ENCODE data around the gene EVA1C. TPM values are rescaled to one million over a fixed set of nuclear protein-coding genes. Genes with fewer than 3 reads are reported as not detected.

Gene EVA1C
- total and polyA plus RNA-seq, 2 donors (not counting 1 experiment from before 2014, with no cell fraction given) = 2.4 to 4.6 TPM

GRCh38 chr21:32547018-32547417 lies 134.5 kb downstream of the EVA1C start:
- DNase-seq (ENCODE audit: low read depth in 2 of 2) = no peak
- H4K20me1 ChIP-seq (ENCODE audit: control insufficient read depth, extremely low read depth, insufficient read depth, low read length) = no peaks in the 10 kb centered on the region
- TF ChIP-seq CTCF (conservative IDR thresholded peaks at IDR 0.05 in 1 of 2, IDR thresholded peaks at IDR 0.05 in 1 of 2; ENCODE audit: low read depth in 1 of 2, low read length in 2 of 2) (no peak), EZH2 (IDR thresholded peaks at IDR 0.05; ENCODE audit: low read length, missing control alignments) (no peak)
- no peaks in the 10 kb centered on the region for H3K36me3 ChIP-seq (ENCODE audit: control insufficient read depth, insufficient read depth, low read length)
- no peaks in the 10 kb centered on the region for H3K27me3 ChIP-seq (ENCODE audit: control insufficient read depth, insufficient read depth, low read length)
- H3K27ac ChIP-seq (ENCODE audit: insufficient read depth, low read length) = no peak overlapping the region
- H3K4me2 ChIP-seq (ENCODE audit: extremely low read depth, insufficient read depth, low read length) = no peak overlapping the region
- no peak overlapping the region for H3K9ac ChIP-seq (ENCODE audit: insufficient read depth, low read length)
- H3K9me3 ChIP-seq (ENCODE audit: control insufficient read depth, insufficient read depth, low read depth, low read length) = no peaks in the 10 kb centered on the region
- H3K79me2 ChIP-seq (ENCODE audit: control insufficient read depth, insufficient read depth, low read length) = no peaks in the 10 kb centered on the region
- H3K4me1 ChIP-seq (ENCODE audit: control insufficient read depth, extremely low read depth, insufficient read depth, low read length) = no peaks in the 10 kb centered on the region
- no peak overlapping the region for H2AFZ ChIP-seq (ENCODE audit: low read length)
- no peak overlapping the region for H3K4me3 ChIP-seq (replicated peaks in 1 of 4; ENCODE audit: control extremely low read depth in 1 of 4, insufficient read depth in 1 of 4, low read depth in 3 of 4, low read length in 4 of 4)

GRCh38 chr21:32548978-32549377 lies 136.5 kb downstream of the EVA1C start:
- Histone ChIP-seq H3K4me3 (replicated peaks in 1 of 4; ENCODE audit: control extremely low read depth in 1 of 4, insufficient read depth in 1 of 4, low read depth in 3 of 4, low read length in 4 of 4) (no peak overlapping the region), H4K20me1 (ENCODE audit: control insufficient read depth, extremely low read depth, insufficient read depth, low read length) (no peaks in the 10 kb centered on the region), H3K9me3 (ENCODE audit: control insufficient read depth, insufficient read depth, low read depth, low read length) (no peaks in the 10 kb centered on the region), H3K36me3 (ENCODE audit: control insufficient read depth, insufficient read depth, low read length) (no peaks in the 10 kb centered on the region), H2AFZ (ENCODE audit: low read length) (no peak overlapping the region), H3K79me2 (ENCODE audit: control insufficient read depth, insufficient read depth, low read length) (no peaks in the 10 kb centered on the region), H3K27me3 (ENCODE audit: control insufficient read depth, insufficient read depth, low read length) (no peaks in the 10 kb centered on the region), H3K4me1 (ENCODE audit: control insufficient read depth, extremely low read depth, insufficient read depth, low read length) (no peaks in the 10 kb centered on the region), H3K27ac (ENCODE audit: insufficient read depth, low read length) (no peak overlapping the region), H3K9ac (ENCODE audit: insufficient read depth, low read length) (no peak overlapping the region), H3K4me2 (ENCODE audit: extremely low read depth, insufficient read depth, low read length) (no peak overlapping the region)
- DNase-seq (ENCODE audit: low read depth in 2 of 2) = no peak
- TF ChIP-seq EZH2 (IDR thresholded peaks at IDR 0.05; ENCODE audit: low read length, missing control alignments) = no peak
- no peak for TF ChIP-seq CTCF (conservative IDR thresholded peaks at IDR 0.05 in 1 of 2, IDR thresholded peaks at IDR 0.05 in 1 of 2; ENCODE audit: low read depth in 1 of 2, low read length in 2 of 2)

GRCh38 chr21:32549440-32549839 lies 136.9 kb downstream of the EVA1C start:
- Histone ChIP-seq H3K4me3 (replicated peaks in 1 of 4; ENCODE audit: control extremely low read depth in 1 of 4, insufficient read depth in 1 of 4, low read depth in 3 of 4, low read length in 4 of 4) (no peak overlapping the region), H3K9me3 (ENCODE audit: control insufficient read depth, insufficient read depth, low read depth, low read length) (no peaks in the 10 kb centered on the region), H3K36me3 (ENCODE audit: control insufficient read depth, insufficient read depth, low read length) (no peaks in the 10 kb centered on the region), H4K20me1 (ENCODE audit: control insufficient read depth, extremely low read depth, insufficient read depth, low read length) (no peaks in the 10 kb centered on the region), H3K9ac (ENCODE audit: insufficient read depth, low read length) (no peak overlapping the region), H3K4me1 (ENCODE audit: control insufficient read depth, extremely low read depth, insufficient read depth, low read length) (no peaks in the 10 kb centered on the region), H2AFZ (ENCODE audit: low read length) (no peak overlapping the region), H3K27me3 (ENCODE audit: control insufficient read depth, insufficient read depth, low read length) (no peaks in the 10 kb centered on the region), H3K4me2 (ENCODE audit: extremely low read depth, insufficient read depth, low read length) (no peak overlapping the region), H3K27ac (ENCODE audit: insufficient read depth, low read length) (no peak overlapping the region), H3K79me2 (ENCODE audit: control insufficient read depth, insufficient read depth, low read length) (no peaks in the 10 kb centered on the region)
- no peak for DNase-seq (ENCODE audit: low read depth in 2 of 2)
- no peak for TF ChIP-seq CTCF (conservative IDR thresholded peaks at IDR 0.05 in 1 of 2, IDR thresholded peaks at IDR 0.05 in 1 of 2; ENCODE audit: low read depth in 1 of 2, low read length in 2 of 2)
- no peak for TF ChIP-seq EZH2 (IDR thresholded peaks at IDR 0.05; ENCODE audit: low read length, missing control alignments)
